Memory B cell (primary cell): ENCODE measurements around the gene PLCB2.
A peak's percentile ranks its signal among the peaks of the same experiment; 100 is the strongest.

Experiments
- ATAC-seq: fragments of 150-1000 bp; cut with Tn5 transposase; 2 replicates; pipeline ENCODE4 v1.10.0; 2021; ENCODE audit warnings: low read depth, mild to moderate bottlenecking, moderate library complexity
- DNase-seq, 2 donors: peaks; one replicate each; pipeline ENCODE4 v3.0.0; 2022; ENCODE audit warnings: low spot score in 2 of 2
- H3K27ac Mint-ChIP-seq: one replicate; pipeline ENCODE4 v1.8.0; 2022; ENCODE audit warnings: mild to moderate bottlenecking, moderate library complexity, mixed read lengths
- H3K27me3 Mint-ChIP-seq: one replicate; pipeline ENCODE4 v1.8.0; 2022; ENCODE audit warnings: mixed read lengths
- H3K36me3 Mint-ChIP-seq: one replicate; pipeline ENCODE4 v1.8.0; 2022; ENCODE audit warnings: mild to moderate bottlenecking, mixed read lengths
- H3K4me1 Mint-ChIP-seq: one replicate; pipeline ENCODE4 v1.8.0; 2022; ENCODE audit warnings: mixed read lengths
- H3K4me3 Mint-ChIP-seq: one replicate; pipeline ENCODE4 v1.8.0; 2022; ENCODE audit warnings: mild to moderate bottlenecking, moderate library complexity, mixed read lengths
- H3K9me3 Mint-ChIP-seq: one replicate; pipeline ENCODE4 v1.8.0; 2022; ENCODE audit warnings: mixed read lengths

PLCB2 gene

DNA sequence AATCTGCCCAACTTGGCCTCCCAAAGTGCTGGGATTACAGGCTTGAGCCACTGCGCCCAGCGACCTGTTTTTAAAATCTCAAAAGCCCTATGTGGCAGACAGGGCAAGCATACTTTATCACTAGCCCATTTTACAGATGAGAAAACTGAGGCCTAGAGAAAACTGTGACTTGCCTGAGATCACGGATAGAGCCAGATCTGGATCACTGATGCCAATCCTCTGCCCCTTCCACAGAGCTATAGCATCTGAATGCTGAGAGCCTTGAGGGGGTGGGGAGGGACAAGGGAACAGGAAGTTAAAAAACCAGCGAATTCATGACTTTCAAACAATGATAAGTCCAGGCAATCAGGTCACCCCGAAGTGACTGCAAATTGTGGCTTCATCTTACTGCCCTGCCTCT is 32.2 kb downstream of the PLCB2 start:
- peaks cover 10% of the 10 kb centered on the region for H3K27me3 Mint-ChIP-seq
- ATAC-seq (no peak), DNase-seq (no peak)
- peaks cover 17% of the 10 kb centered on the region for H3K4me1 Mint-ChIP-seq
- no peaks in the 10 kb centered on the region for H3K9me3 Mint-ChIP-seq
- no peak overlapping the region for H3K4me3 Mint-ChIP-seq
- no peak overlapping the region for H3K27ac Mint-ChIP-seq
- no peaks in the 10 kb centered on the region for H3K36me3 Mint-ChIP-seq

- Mint-ChIP-seq H3K4me3 (peak overlapping the region; percentile 28), H3K27ac (no peak overlapping the region), H3K36me3 (no peaks in the 10 kb centered on the region), H3K4me1 (peaks cover 17% of the 10 kb centered on the region), H3K27me3 (peaks cover 8% of the 10 kb centered on the region), H3K9me3 (no peaks in the 10 kb centered on the region)
- ATAC-seq (peak; percentile 80), DNase-seq (peak; percentile 92 to 97)
Measured at GRCh38 chr15:40274350-40275274, 33.1 kb downstream of the PLCB2 start.

GRCh38 chr15:40273428-40273827 is 34.3 kb downstream of the PLCB2 start:
- H3K4me1 Mint-ChIP-seq: peaks cover 16% of the 10 kb centered on the region
- no peak overlapping the region for H3K4me3 Mint-ChIP-seq
- no peak for ATAC-seq
- H3K27ac Mint-ChIP-seq: no peak overlapping the region
- H3K27me3 Mint-ChIP-seq: peaks cover 7% of the 10 kb centered on the region
- DNase-seq: no peak
- no peaks in the 10 kb centered on the region for H3K36me3 Mint-ChIP-seq
- H3K9me3 Mint-ChIP-seq: no peaks in the 10 kb centered on the region

- Mint-ChIP-seq H3K4me3 (no peak overlapping the region), H3K27me3 (peaks cover 2% of the 10 kb centered on the region), H3K9me3 (no peaks in the 10 kb centered on the region), H3K4me1 (peaks cover 10% of the 10 kb centered on the region), H3K36me3 (no peaks in the 10 kb centered on the region), H3K27ac (no peak overlapping the region)
- no peak for ATAC-seq
- DNase-seq: no peak
Measured at GRCh38 chr15:40272485-40273056, 35.2 kb downstream of the PLCB2 start.

GRCh38 chr15:40271685-40272484 is 35.9 kb downstream of the PLCB2 start:
- peaks cover 6% of the 10 kb centered on the region for H3K4me1 Mint-ChIP-seq
- DNase-seq (no peak), ATAC-seq (no peak)
- H3K36me3 Mint-ChIP-seq: no peaks in the 10 kb centered on the region
- no peak overlapping the region for H3K27ac Mint-ChIP-seq
- H3K9me3 Mint-ChIP-seq: no peaks in the 10 kb centered on the region
- no peak overlapping the region for H3K4me3 Mint-ChIP-seq
- peaks cover 2% of the 10 kb centered on the region for H3K27me3 Mint-ChIP-seq

GRCh38 chr15:40270246-40270995 is 37.3 kb downstream of the PLCB2 start:
- H3K27ac Mint-ChIP-seq: no peak overlapping the region
- no peak for ATAC-seq

DNA sequence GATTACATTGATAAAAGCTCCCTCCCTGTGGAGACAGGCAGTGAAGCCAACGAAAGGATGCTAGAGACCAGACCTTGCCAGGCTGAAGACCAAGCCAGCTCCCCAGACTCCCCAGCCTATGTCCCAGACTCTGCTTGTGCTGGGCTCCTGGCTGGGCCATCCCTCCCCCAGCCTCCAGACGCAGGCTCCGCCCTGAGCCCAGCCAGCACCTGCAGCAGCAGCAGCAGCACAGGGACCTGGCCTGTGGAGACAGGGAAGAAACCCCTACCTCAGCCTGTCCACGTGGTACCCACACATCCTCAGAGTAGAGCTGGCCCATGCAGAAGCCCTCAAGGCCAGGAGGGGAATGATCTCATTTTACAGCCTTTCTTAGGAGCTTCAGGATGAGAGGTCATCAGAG is 38.1 kb downstream of the PLCB2 start:
- Mint-ChIP-seq H3K36me3 (no peaks in the 10 kb centered on the region), H3K27ac (no peak overlapping the region), H3K27me3 (peaks cover 2% of the 10 kb centered on the region), H3K9me3 (no peaks in the 10 kb centered on the region), H3K4me3 (no peak overlapping the region), H3K4me1 (peaks cover 1% of the 10 kb centered on the region)
- ATAC-seq (no peak), DNase-seq (no peak)

More at GRCh38 chr15:40270246-40270995, 37.3 kb downstream of the PLCB2 start:
- Mint-ChIP-seq H3K4me1 (peaks cover 4% of the 10 kb centered on the region), H3K36me3 (no peaks in the 10 kb centered on the region), H3K9me3 (no peaks in the 10 kb centered on the region), H3K4me3 (no peak overlapping the region), H3K27me3 (peaks cover 2% of the 10 kb centered on the region)
- DNase-seq: no peak

GRCh38 chr15:40267670-40268069 is 40.1 kb downstream of the PLCB2 start:
- ATAC-seq (no peak), DNase-seq (no peak)
- no peak overlapping the region for H3K4me3 Mint-ChIP-seq
- peaks cover 2% of the 10 kb centered on the region for H3K27me3 Mint-ChIP-seq
- H3K36me3 Mint-ChIP-seq: no peaks in the 10 kb centered on the region
- no peak overlapping the region for H3K27ac Mint-ChIP-seq
- H3K9me3 Mint-ChIP-seq: no peaks in the 10 kb centered on the region
- H3K4me1 Mint-ChIP-seq: no peaks in the 10 kb centered on the region

- ATAC-seq (no peak), DNase-seq (no peak)
- H3K4me1 Mint-ChIP-seq: no peaks in the 10 kb centered on the region
- H3K36me3 Mint-ChIP-seq: no peaks in the 10 kb centered on the region
- H3K4me3 Mint-ChIP-seq: no peak overlapping the region
- peaks cover 2% of the 10 kb centered on the region for H3K27me3 Mint-ChIP-seq
- no peak overlapping the region for H3K27ac Mint-ChIP-seq
- no peaks in the 10 kb centered on the region for H3K9me3 Mint-ChIP-seq
Measured at GRCh38 chr15:40266828-40267304, 40.9 kb downstream of the PLCB2 start.

DNA sequence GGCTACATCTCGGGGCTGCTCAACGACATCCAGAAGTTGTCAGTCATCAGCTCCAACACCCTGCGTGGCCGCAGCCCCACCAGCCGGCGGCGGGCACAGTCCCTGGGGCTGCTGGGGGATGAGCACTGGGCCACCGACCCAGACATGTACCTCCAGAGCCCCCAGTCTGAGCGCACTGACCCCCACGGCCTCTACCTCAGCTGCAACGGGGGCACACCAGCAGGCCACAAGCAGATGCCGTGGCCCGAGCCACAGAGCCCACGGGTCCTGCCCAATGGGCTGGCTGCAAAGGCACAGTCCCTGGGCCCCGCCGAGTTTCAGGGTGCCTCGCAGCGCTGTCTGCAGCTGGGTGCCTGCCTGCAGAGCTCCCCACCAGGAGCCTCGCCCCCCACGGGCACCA is 41.9 kb downstream of the PLCB2 start:
- H3K36me3 Mint-ChIP-seq: no peaks in the 10 kb centered on the region
- DNase-seq (no peak), ATAC-seq (no peak)
- no peak overlapping the region for H3K27ac Mint-ChIP-seq
- no peak overlapping the region for H3K4me3 Mint-ChIP-seq
- peaks cover 2% of the 10 kb centered on the region for H3K27me3 Mint-ChIP-seq
- no peaks in the 10 kb centered on the region for H3K9me3 Mint-ChIP-seq
- H3K4me1 Mint-ChIP-seq: no peaks in the 10 kb centered on the region

DNA sequence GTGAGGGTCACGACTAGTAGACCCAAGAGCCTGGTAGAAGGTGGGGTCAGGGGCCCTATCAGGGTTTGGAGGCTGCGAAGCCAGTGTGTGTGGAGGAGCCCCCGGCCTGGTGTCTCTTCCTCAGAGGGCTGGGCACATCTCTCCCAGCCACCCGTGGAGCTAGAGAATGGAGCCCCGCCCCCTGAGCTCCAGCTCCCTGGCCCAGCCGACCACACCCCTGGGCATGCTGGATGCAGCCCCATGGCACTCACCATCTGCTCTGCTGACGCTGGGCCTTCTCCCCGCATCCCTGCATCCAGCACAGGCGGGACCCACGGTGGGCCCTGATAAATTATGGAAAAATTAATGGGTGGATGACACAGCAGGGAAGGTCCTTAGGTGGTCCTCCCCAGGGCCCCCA is 42.4 kb downstream of the PLCB2 start:
- H3K27ac Mint-ChIP-seq: no peak overlapping the region
- DNase-seq: no peak
- no peak overlapping the region for H3K4me3 Mint-ChIP-seq
- no peak for ATAC-seq
- peaks cover 2% of the 10 kb centered on the region for H3K27me3 Mint-ChIP-seq
- no peaks in the 10 kb centered on the region for H3K9me3 Mint-ChIP-seq
- H3K4me1 Mint-ChIP-seq: no peaks in the 10 kb centered on the region
- H3K36me3 Mint-ChIP-seq: no peaks in the 10 kb centered on the region

GRCh38 chr15:40264321-40265153 is 43.2 kb downstream of the PLCB2 start:
- no peaks in the 10 kb centered on the region for H3K9me3 Mint-ChIP-seq
- no peaks in the 10 kb centered on the region for H3K4me1 Mint-ChIP-seq
- no peak for ATAC-seq
- no peaks in the 10 kb centered on the region for H3K36me3 Mint-ChIP-seq
- H3K4me3 Mint-ChIP-seq: no peak overlapping the region
- peaks cover 2% of the 10 kb centered on the region for H3K27me3 Mint-ChIP-seq
- DNase-seq: no peak
- H3K27ac Mint-ChIP-seq: no peak overlapping the region
